VCaP (cell line): ENCODE data around the gene EPOP.

Source experiments
- H3K27ac ChIP-seq: fragments of 450-650 bp; 2 replicates; pipeline ENCODE4 v1.5.1; 2017
- CTCF ChIP-seq: fragments of 450-650 bp; conservative IDR thresholded peaks from 2 replicates; pipeline ENCODE4 v1.5.1; 2017; ENCODE audit warnings: mild to moderate bottlenecking, moderate library complexity

Gene EPOP

GRCh38 chr17:38697061-38697820 is 22.5 kb upstream of the EPOP start:
- no peak for TF ChIP-seq CTCF
- no peak overlapping the region for H3K27ac ChIP-seq

- TF ChIP-seq CTCF: no peak
- H3K27ac ChIP-seq: peak overlapping the region; percentile 57
These were observed 19.1 kb upstream of the EPOP start for GRCh38 chr17:38693700-38694329.

- H3K27ac ChIP-seq: no peak overlapping the region
- TF ChIP-seq CTCF: no peak
These were observed 16.4 kb upstream of the EPOP start for GRCh38 chr17:38691154-38691553.

GRCh38 chr17:38690386-38690785 is 15.6 kb upstream of the EPOP start:
- TF ChIP-seq CTCF: no peak
- H3K27ac ChIP-seq: no peak overlapping the region

GRCh38 chr17:38687286-38687685 is 12.5 kb upstream of the EPOP start:
- H3K27ac ChIP-seq: no peak overlapping the region
- no peak for TF ChIP-seq CTCF

GRCh38 chr17:38685491-38685890 is 10.7 kb upstream of the EPOP start:
- TF ChIP-seq CTCF: no peak
- no peak overlapping the region for H3K27ac ChIP-seq

GRCh38 chr17:38681096-38681495 is 6.3 kb upstream of the EPOP start:
- no peak for TF ChIP-seq CTCF

More at GRCh38 chr17:38681096-38681495, 6.3 kb upstream of the EPOP start:
- H3K27ac ChIP-seq: no peak overlapping the region
